ENCODE data around the gene KIF26B.
"Not testable (repeated sequence)": the region's sequence is repeated elsewhere in the genome, so short reads cannot be mapped to it uniquely, and the experiment has no call there.

KIF26B gene

GRCh38 chr1:245330951-245331350, 176.2 kb downstream of the KIF26B start:
- DNase-seq: no peak

- DNase-seq: no peak
These were observed 177.3 kb downstream of the KIF26B start for GRCh38 chr1:245332085-245332484.

- peak; percentile 18 to 39 for DNase-seq
These were observed 177.7 kb downstream of the KIF26B start for GRCh38 chr1:245332513-245332912.

- no peak for DNase-seq
These were observed 179.4 kb downstream of the KIF26B start for GRCh38 chr1:245334235-245334634.

GRCh38 chr1:245334827-245335490, 180.2 kb downstream of the KIF26B start:
- no peak for DNase-seq

- not testable (repeated sequence) for DNase-seq
These were observed 180.9 kb downstream of the KIF26B start for GRCh38 chr1:245335684-245336083.

GRCh38 chr1:245336149-245336983, 181.6 kb downstream of the KIF26B start:
- no peak for DNase-seq

- DNase-seq: not testable (repeated sequence)
These were observed 182.2 kb downstream of the KIF26B start for GRCh38 chr1:245336984-245337355.

GRCh38 chr1:245337829-245338484, 183.2 kb downstream of the KIF26B start:
- no peak for DNase-seq

- no peak for DNase-seq
These were observed 183.7 kb downstream of the KIF26B start for GRCh38 chr1:245338485-245338877.

- no peak for DNase-seq
These were observed 187.0 kb downstream of the KIF26B start for GRCh38 chr1:245341743-245342142.

- DNase-seq: no peak
These were observed 190.6 kb downstream of the KIF26B start for GRCh38 chr1:245345191-245345884.

- DNase-seq: no peak
These were observed 193.8 kb downstream of the KIF26B start for GRCh38 chr1:245348626-245349025.

GRCh38 chr1:245353411-245353810, 198.6 kb downstream of the KIF26B start:
- DNase-seq: no peak

GRCh38 chr1:245353915-245354775, 199.4 kb downstream of the KIF26B start:
- DNase-seq: no peak

- DNase-seq: not testable (repeated sequence)
These were observed 201.3 kb downstream of the KIF26B start for GRCh38 chr1:245355851-245356630.

GRCh38 chr1:245356891-245357585, 202.3 kb downstream of the KIF26B start:
- DNase-seq: no peak

- DNase-seq: not testable (repeated sequence)
These were observed 204.4 kb downstream of the KIF26B start for GRCh38 chr1:245359101-245359680.

GRCh38 chr1:245361065-245361464, 206.3 kb downstream of the KIF26B start:
- no peak for DNase-seq

GRCh38 chr1:245361951-245362350, 207.2 kb downstream of the KIF26B start:
- DNase-seq: no peak
